Calu3 (cell line): ENCODE data around the gene SLC22A17. TPM values are rescaled to one million over a fixed set of nuclear protein-coding genes. Genes with fewer than 3 reads are reported as not detected.

Experiments
- BruUV-seq: library from RNA; stranded (reverse); fragments of 400-500 nt; replicated peaks from 2 replicates; lab custom pipeline; 2021; lab: Mats Ljungman, UMichigan
- CTCF ChIA-PET: fragments of 300-600 bp; sonication (Branson Sonifier 250); formaldehyde crosslinking; loops from one replicate; lab custom pipeline; 2022; ENCODE audit warnings: antibody characterized with exemption; lab: Charles Lee
- DNase-seq: peaks from one replicate; pipeline ENCODE4 v3.0.0; 2022
- H3K27ac Mint-ChIP-seq: one replicate; pipeline ENCODE4 v1.8.0; 2022; ENCODE audit warnings: mixed read lengths; ENCODE audit not compliant: unreplicated experiment
- H3K27me3 Mint-ChIP-seq: one replicate; pipeline ENCODE4 v1.8.0; 2022; ENCODE audit warnings: mixed read lengths; ENCODE audit not compliant: unreplicated experiment
- H3K36me3 Mint-ChIP-seq: one replicate; pipeline ENCODE4 v1.8.0; 2022; ENCODE audit warnings: mild to moderate bottlenecking, moderate library complexity, mixed read lengths; ENCODE audit not compliant: insufficient read depth, unreplicated experiment
- H3K4me1 Mint-ChIP-seq: one replicate; pipeline ENCODE4 v1.8.0; 2022; ENCODE audit warnings: mild to moderate bottlenecking, low read depth, mixed read lengths; ENCODE audit not compliant: unreplicated experiment
- H3K4me3 Mint-ChIP-seq: one replicate; pipeline ENCODE4 v1.8.0; 2022; ENCODE audit warnings: mild to moderate bottlenecking, low read depth, moderate library complexity, mixed read lengths; ENCODE audit not compliant: unreplicated experiment
- H3K9me3 Mint-ChIP-seq: one replicate; pipeline ENCODE4 v1.8.0; 2022; ENCODE audit warnings: low read depth, mixed read lengths; ENCODE audit not compliant: unreplicated experiment
- CTCF ChIP-seq: fragments of 200-600 bp; IDR thresholded peaks from one replicate; pipeline ENCODE4 v1.8.0; 2022; ENCODE audit warnings: antibody characterized with exemption; ENCODE audit not compliant: unreplicated experiment
- intact Hi-C: fragments of 100-400 bp; cut with micrococcal nuclease; formaldehyde crosslinking; loops from one replicate; pipeline ENCODE4 v1.10.0; 2022; ENCODE audit not compliant: unreplicated experiment
- total RNA-seq: library from RNA; stranded (reverse); gene quantifications from 2 replicates; pipeline ENCODE4 v1.2.3, GENCODE V29; 2022

Gene SLC22A17
- total RNA-seq, 1 experiment from 2014 or later = 0.61 TPM

- H3K27me3 Mint-ChIP-seq = peaks cover 95% of the 10 kb centered on the region
- no peaks in the 10 kb centered on the region for H3K9me3 Mint-ChIP-seq
- no TSS peak for BruUV-seq
- H3K4me3 Mint-ChIP-seq = no peak overlapping the region
- no peak for TF ChIP-seq CTCF
- H3K4me1 Mint-ChIP-seq = no peaks in the 10 kb centered on the region
- H3K36me3 Mint-ChIP-seq = no peaks in the 10 kb centered on the region
- intact Hi-C loops = no loop called here
- CTCF ChIA-PET = interaction anchor here (0.7 to 0.8 kb wide), 2 partner anchors 12 to 46 kb away, joined by 3 read pairs; no protein-coding TSS in a partner anchor
- H3K27ac Mint-ChIP-seq = no peak overlapping the region
- DNase-seq = no peak
Measured at GRCh38 chr14:23375527-23376251, 23.0 kb upstream of the SLC22A17 start.

GRCh38 chr14:23373041-23373440 lies 20.4 kb upstream of the SLC22A17 start:
- no peak overlapping the region for H3K4me3 Mint-ChIP-seq
- no TSS peak for BruUV-seq
- no peaks in the 10 kb centered on the region for H3K9me3 Mint-ChIP-seq
- CTCF ChIA-PET = interaction anchor here (0.7 kb wide), 1 partner anchor 458 kb away, joined by 4 read pairs; no protein-coding TSS in a partner anchor
- H3K27ac Mint-ChIP-seq = no peak overlapping the region
- intact Hi-C loops = no loop called here
- no peak for DNase-seq
- no peaks in the 10 kb centered on the region for H3K4me1 Mint-ChIP-seq
- TF ChIP-seq CTCF = no peak
- peaks cover 90% of the 10 kb centered on the region for H3K27me3 Mint-ChIP-seq
- no peaks in the 10 kb centered on the region for H3K36me3 Mint-ChIP-seq

- CTCF ChIA-PET = no interaction called here
Measured at GRCh38 chr14:23372509-23372908, 19.8 kb upstream of the SLC22A17 start, which contains the start of gene IL25. IL25 (plus strand) TSS chr14:23372809.

GRCh38 chr14:23371865-23372264 lies 19.2 kb upstream of the SLC22A17 start:
- no peak overlapping the region for H3K4me3 Mint-ChIP-seq
- BruUV-seq = no TSS peak
- no peak for DNase-seq

More at GRCh38 chr14:23372509-23372908, 19.8 kb upstream of the SLC22A17 start, which contains the start of gene IL25:
- Mint-ChIP-seq H3K27ac (no peak within 1 kb of the TSS), H3K4me3 (no peak within 1 kb of the TSS), H3K4me1 (no peaks in the 10 kb centered on the region), H3K27me3 (peaks cover 90% of the 10 kb centered on the region), H3K36me3 (no peaks in the 10 kb centered on the region), H3K9me3 (no peaks in the 10 kb centered on the region)
- no peak for DNase-seq
- no peak for TF ChIP-seq CTCF
- no TSS peak for BruUV-seq
- intact Hi-C loops = no loop called here

More at GRCh38 chr14:23371865-23372264, 19.2 kb upstream of the SLC22A17 start:
- Mint-ChIP-seq H3K9me3 (no peaks in the 10 kb centered on the region), H3K36me3 (no peaks in the 10 kb centered on the region), H3K27ac (no peak overlapping the region), H3K27me3 (peaks cover 90% of the 10 kb centered on the region), H3K4me1 (no peaks in the 10 kb centered on the region)
- intact Hi-C loops = no loop called here
- CTCF ChIA-PET = no interaction called here
- TF ChIP-seq CTCF = no peak
